RWPE1 (cell line): ENCODE measurements around the gene RCBTB2.

Source experiments
- CTCF ChIA-PET: fragments of 350-600 bp; sonication (Branson Sonifier 250); formaldehyde crosslinking; extraction: SDS; loops from one replicate; lab custom pipeline; 2021; lab: Yijun Ruan, JAX
- POLR2A ChIA-PET: fragments of 400-600 bp; formaldehyde crosslinking; extraction: SDS; loops from one replicate; lab custom pipeline; 2020; ENCODE audit warnings: antibody characterized with exemption; ENCODE audit not compliant: low non-redundant PET; lab: Yijun Ruan, JAX
- DNase-seq: peaks from one replicate; pipeline ENCODE4 v3.0.0; 2012; ENCODE audit warnings: low spot score
- H3K27ac ChIP-seq: fragments of 450-650 bp; 2 replicates; pipeline ENCODE4 v1.5.1; 2017
- TF ChIP-seq, protein P1 (sequence below): fragments of 450-650 bp; conservative IDR thresholded peaks from 2 replicates; pipeline ENCODE4 v1.5.1; 2017; ENCODE audit warnings: low read depth, mild to moderate bottlenecking

Gene RCBTB2

DNA sequence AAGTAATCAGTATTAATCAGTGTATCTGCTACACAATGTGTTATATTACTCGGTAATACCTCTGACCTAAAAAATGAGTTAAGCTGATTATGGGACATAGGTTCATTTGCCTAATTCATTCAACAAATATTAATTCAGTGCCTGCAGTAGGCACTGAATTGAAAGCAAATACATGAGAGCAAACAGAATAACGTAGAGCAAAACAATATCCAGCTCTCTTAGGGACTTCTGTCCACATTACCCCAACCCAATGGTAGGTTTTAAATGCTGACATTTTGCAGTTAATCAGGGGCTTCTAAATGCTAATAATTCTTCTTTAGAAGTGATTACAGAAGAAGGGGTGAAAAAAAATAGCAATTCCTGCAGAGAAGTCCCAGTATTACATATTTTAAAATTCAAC is 4.9 kb downstream of the RCBTB2 start:
- CTCF ChIA-PET: no interaction called here
- POLR2A ChIA-PET: no interaction called here
- TF ChIP-seq, protein P1, sequence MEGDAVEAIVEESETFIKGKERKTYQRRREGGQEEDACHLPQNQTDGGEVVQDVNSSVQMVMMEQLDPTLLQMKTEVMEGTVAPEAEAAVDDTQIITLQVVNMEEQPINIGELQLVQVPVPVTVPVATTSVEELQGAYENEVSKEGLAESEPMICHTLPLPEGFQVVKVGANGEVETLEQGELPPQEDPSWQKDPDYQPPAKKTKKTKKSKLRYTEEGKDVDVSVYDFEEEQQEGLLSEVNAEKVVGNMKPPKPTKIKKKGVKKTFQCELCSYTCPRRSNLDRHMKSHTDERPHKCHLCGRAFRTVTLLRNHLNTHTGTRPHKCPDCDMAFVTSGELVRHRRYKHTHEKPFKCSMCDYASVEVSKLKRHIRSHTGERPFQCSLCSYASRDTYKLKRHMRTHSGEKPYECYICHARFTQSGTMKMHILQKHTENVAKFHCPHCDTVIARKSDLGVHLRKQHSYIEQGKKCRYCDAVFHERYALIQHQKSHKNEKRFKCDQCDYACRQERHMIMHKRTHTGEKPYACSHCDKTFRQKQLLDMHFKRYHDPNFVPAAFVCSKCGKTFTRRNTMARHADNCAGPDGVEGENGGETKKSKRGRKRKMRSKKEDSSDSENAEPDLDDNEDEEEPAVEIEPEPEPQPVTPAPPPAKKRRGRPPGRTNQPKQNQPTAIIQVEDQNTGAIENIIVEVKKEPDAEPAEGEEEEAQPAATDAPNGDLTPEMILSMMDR: no peak
- no peak for DNase-seq
- no peak overlapping the region for H3K27ac ChIP-seq

DNA sequence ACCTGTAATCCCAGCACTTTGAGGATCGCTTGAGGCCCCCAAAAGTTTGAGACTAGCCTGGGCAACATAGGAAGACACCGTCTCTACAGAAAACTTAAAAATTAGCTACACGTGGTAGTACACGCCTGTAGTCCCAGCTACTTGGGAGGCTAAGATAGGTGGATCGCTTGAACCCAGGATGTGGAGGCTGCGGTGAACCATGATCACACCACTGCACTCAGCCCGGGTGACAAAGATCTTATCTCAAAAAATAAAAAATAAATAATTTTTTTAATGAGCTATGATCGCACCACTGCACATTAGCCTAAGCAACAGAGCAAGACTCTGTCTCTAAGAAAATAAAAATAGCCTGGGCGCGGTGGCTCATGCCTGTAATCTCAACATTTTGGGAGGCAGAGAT is 6.6 kb downstream of the RCBTB2 start:
- TF ChIP-seq, protein P1: no peak
- no peak for DNase-seq
- H3K27ac ChIP-seq: no peak overlapping the region
- POLR2A ChIA-PET: no interaction called here
- CTCF ChIA-PET: no interaction called here

DNA sequence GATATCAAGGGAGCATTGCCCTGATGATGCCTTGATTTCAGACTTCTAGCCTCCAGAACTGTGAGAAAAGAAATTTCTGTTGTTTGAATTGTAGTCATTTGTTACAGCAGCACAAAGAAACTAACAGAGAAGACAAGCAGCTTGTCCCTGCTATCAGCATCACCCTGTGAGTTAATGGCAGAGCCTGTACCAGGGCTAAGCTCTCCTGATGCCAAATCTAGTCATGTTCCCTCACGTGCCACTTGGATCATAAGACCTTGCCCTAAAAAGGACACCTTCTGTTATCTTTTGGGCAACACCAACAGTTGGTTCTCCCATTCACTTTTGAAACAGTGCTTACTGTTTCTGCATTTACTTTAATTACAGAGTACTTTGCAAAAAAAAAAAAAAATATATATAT is 14.8 kb downstream of the RCBTB2 start:
- DNase-seq: no peak
- TF ChIP-seq, protein P1: no peak
- H3K27ac ChIP-seq: no peak overlapping the region
- POLR2A ChIA-PET: no interaction called here
- CTCF ChIA-PET: interaction anchor here (0.7 kb wide), 1 partner anchor 362 kb away, joined by 3 read pairs; no protein-coding TSS in a partner anchor

DNA sequence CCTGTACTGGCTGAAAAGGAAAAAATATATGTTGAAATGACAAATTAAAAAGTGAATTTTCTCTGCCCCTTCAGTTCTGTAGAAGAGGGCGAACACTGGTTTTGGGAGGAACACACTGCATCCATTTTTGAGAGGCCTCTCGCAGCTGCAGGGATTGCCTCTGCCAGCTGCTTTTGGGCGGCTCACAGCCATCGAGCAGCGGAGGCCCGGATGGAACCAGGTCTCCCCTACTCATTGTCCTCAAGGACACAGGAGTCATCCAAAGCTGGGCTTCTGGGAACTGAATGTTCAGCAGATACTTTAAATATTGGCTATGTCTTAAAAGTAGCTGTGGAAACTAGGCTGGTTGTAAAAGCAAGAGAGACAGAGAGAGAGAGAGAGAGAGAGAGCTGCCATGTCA is 17.1 kb downstream of the RCBTB2 start:
- no peak for DNase-seq
- no peak overlapping the region for H3K27ac ChIP-seq
- POLR2A ChIA-PET: no interaction called here
- TF ChIP-seq, protein P1: no peak
- CTCF ChIA-PET: interaction anchor here (0.6 kb wide), 1 partner anchor 57 kb away, joined by 4 read pairs; no protein-coding TSS in a partner anchor

DNA sequence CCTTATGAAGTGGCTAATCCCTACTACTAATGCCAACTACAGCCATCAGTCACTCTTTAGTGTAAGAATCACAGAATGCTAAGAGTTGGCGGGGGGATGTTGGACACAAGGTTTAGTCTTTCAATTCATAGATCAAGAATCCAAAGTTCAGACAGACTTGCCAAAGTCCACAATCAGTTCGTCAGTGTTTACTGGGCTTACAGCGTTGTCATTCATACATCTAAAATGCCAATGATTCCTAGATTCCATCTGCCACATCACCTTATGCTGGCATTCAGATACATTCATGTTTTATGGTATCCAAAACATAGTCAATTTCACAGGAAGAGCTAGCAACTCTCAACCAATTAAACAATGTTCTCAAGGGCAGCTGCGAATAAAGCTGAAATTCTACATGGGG is 18.1 kb downstream of the RCBTB2 start:
- H3K27ac ChIP-seq: no peak overlapping the region
- ChIA-PET POLR2A (no interaction called here), CTCF (interaction anchor here (0.7 kb wide), 1 partner anchor 102 kb away, joined by 3 read pairs; the partner anchor contains the start of gene LPAR6)
- TF ChIP-seq, protein P1: no peak
- no peak for DNase-seq

DNA sequence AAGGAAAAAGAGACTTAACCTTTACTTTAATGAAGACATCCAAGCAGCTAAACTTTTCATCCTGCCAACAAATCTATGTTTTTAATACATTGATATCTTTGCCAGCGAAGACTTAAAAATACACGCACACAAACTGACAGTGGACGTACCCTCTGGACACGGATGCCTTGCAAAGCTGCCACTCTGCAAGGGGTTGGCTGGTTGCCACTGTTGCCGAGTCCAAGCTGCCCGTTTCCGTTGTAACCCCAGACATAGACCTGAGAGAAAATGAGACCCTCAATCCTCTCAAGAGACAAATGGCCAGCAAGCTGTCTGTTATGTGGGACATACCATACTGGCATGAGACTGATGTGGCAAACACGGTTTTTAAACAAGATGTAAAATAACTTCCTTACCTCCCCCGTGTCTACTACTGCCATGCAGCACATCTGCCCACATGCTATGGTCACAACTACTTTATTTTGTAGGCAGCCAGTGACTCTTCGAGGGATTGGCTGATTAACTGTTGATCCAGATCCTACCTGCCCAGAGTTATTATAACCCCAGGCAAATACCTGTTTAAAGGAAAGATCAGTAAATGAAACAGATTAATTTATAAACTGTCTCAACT is 21.2 kb downstream of the RCBTB2 start:
- CTCF ChIA-PET: no interaction called here
- no peak overlapping the region for H3K27ac ChIP-seq
- TF ChIP-seq, protein P1: no peak
- no peak for DNase-seq
- POLR2A ChIA-PET: no interaction called here
